Stomach (tissue), 4 donors: ENCODE measurements around the gene DEPDC4.

Source experiments
- EP300 ChIP-seq: sonication (generic); formaldehyde crosslinking; IDR thresholded peaks from one replicate; pipeline ENCODE4 v1.6.1; 2017; ENCODE audit warnings: antibody characterized with exemption
- TF ChIP-seq, protein P1 (sequence below), 7 experiments: fragments of 450-650 bp in 4 of 7; fragments of 200-600 bp in 3 of 7; sonication (generic) in 3 of 7; IDR thresholded peaks; one replicate each; pipeline ENCODE4 v1.5.1; 2016 to 2019; ENCODE audit warnings: antibody characterized with exemption in 7 of 7, control low read depth in 2 of 7, mild to moderate bottlenecking in 1 of 7

DNA sequence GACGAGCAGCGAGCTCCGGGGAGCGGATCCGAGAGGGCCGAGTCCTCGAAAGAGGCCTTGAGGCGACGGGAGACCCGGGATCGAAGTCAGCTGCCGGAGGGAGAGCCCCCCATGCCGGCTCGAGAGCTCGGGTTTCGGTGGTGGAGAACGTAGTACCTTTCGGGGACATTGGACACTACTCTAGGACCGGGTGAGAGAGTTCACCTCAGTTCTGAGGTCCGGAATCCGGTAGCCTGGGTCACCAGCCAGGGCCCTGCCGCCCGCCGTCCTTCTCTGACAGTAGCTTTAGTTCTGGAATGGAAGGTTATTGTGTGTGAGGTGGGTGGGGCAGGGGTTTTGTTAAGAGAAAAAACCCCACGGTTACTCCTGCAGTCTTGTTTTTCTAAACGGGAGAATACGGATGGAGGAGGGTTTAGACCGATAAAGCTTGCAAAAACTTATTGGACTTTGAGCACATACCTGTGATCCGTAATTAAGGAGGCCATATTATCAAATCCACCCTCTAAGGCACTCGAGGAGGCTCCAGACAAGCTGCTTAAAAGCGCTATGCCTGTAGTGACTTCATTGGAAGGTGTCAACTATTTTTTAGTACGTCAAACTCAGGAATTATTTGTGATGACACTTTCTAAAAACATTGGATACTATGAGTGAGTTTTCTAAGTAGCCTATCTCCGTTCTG lies 863 bp upstream of the DEPDC4 start:
- TF ChIP-seq, protein P1, sequence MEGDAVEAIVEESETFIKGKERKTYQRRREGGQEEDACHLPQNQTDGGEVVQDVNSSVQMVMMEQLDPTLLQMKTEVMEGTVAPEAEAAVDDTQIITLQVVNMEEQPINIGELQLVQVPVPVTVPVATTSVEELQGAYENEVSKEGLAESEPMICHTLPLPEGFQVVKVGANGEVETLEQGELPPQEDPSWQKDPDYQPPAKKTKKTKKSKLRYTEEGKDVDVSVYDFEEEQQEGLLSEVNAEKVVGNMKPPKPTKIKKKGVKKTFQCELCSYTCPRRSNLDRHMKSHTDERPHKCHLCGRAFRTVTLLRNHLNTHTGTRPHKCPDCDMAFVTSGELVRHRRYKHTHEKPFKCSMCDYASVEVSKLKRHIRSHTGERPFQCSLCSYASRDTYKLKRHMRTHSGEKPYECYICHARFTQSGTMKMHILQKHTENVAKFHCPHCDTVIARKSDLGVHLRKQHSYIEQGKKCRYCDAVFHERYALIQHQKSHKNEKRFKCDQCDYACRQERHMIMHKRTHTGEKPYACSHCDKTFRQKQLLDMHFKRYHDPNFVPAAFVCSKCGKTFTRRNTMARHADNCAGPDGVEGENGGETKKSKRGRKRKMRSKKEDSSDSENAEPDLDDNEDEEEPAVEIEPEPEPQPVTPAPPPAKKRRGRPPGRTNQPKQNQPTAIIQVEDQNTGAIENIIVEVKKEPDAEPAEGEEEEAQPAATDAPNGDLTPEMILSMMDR (IDR thresholded peaks at IDR 0.05): no peak
- TF ChIP-seq EP300: no peak
